HEK293T (cell line): ENCODE data around the gene TXNRD2.

Source experiments
- ARNT ChIP-seq: fragments of 450-650 bp; IDR thresholded peaks from 2 replicates; pipeline ENCODE4 v1.6.1; 2017; ENCODE audit warnings: mild to moderate bottlenecking
- BHLHE40 ChIP-seq: fragments of 450-650 bp; IDR thresholded peaks from 2 replicates; pipeline ENCODE4 v1.6.1; 2016; ENCODE audit warnings: mild to moderate bottlenecking, moderate library complexity, borderline replicate concordance
- ELF4 ChIP-seq: fragments of 450-650 bp; IDR thresholded peaks from 2 replicates; pipeline ENCODE4 v1.6.1; 2017; ENCODE audit warnings: antibody characterized with exemption
- FOXA1 ChIP-seq: fragments of 450-650 bp; IDR thresholded peaks from 2 replicates; pipeline ENCODE4 v1.6.1; 2016; ENCODE audit warnings: mild to moderate bottlenecking
- FOXK2 ChIP-seq: fragments of 450-650 bp; IDR thresholded peaks from 2 replicates; pipeline ENCODE4 v1.6.1; 2016; ENCODE audit warnings: mild to moderate bottlenecking
- FOXM1 ChIP-seq: fragments of 450-650 bp; IDR thresholded peaks from 2 replicates; pipeline ENCODE4 v1.6.1; 2017; ENCODE audit warnings: mild to moderate bottlenecking, borderline replicate concordance
- L3MBTL2 ChIP-seq: fragments of 450-650 bp; conservative IDR thresholded peaks from 2 replicates; pipeline ENCODE4 v1.6.1; 2016; ENCODE audit warnings: mild to moderate bottlenecking
- NFRKB ChIP-seq: fragments of 450-650 bp; IDR thresholded peaks from 2 replicates; pipeline ENCODE4 v1.6.1; 2016; ENCODE audit warnings: mild to moderate bottlenecking, moderate library complexity
- SP1 ChIP-seq: fragments of 450-650 bp; IDR thresholded peaks from 2 replicates; pipeline ENCODE4 v1.6.1; 2017
- SUZ12 ChIP-seq: fragments of 450-650 bp; IDR thresholded peaks from 2 replicates; pipeline ENCODE4 v1.6.1; 2016; ENCODE audit warnings: mild to moderate bottlenecking
- TARDBP ChIP-seq: fragments of 450-650 bp; IDR thresholded peaks from 2 replicates; pipeline ENCODE4 v1.6.1; 2016
- ZNF384 ChIP-seq: fragments of 450-650 bp; IDR thresholded peaks from 2 replicates; pipeline ENCODE4 v1.6.1; 2016
- TF ChIP-seq, protein P1 (sequence below): fragments of 450-650 bp; IDR thresholded peaks from 2 replicates; pipeline ENCODE4 v1.6.1; 2016

DNA sequence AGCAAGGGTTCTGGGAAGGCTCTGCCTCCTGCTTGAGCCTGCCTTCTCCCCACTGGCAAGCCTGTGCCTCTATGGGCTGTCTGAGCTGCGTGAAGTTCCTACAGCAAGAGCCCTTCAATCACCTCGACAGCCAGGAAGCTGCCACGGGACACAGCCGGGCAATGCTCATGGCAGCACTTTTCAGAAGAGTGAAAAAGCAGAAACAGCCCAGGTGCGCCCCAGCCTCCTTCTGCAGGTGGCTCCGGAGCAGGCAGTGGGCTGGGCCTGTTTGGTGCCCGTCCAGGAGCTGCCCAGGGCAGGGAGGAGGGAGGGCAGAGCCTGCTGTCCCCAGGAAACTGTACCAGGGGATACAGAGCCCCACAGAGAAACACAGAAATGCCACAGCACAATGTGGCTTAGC lies 24.7 kb downstream of the TXNRD2 start:
- TF ChIP-seq ELF4 = no peak
- TF ChIP-seq NFRKB = no peak
- no peak for TF ChIP-seq ARNT
- TF ChIP-seq SP1 = no peak
- TF ChIP-seq L3MBTL2 = no peak
- TF ChIP-seq, protein P1, sequence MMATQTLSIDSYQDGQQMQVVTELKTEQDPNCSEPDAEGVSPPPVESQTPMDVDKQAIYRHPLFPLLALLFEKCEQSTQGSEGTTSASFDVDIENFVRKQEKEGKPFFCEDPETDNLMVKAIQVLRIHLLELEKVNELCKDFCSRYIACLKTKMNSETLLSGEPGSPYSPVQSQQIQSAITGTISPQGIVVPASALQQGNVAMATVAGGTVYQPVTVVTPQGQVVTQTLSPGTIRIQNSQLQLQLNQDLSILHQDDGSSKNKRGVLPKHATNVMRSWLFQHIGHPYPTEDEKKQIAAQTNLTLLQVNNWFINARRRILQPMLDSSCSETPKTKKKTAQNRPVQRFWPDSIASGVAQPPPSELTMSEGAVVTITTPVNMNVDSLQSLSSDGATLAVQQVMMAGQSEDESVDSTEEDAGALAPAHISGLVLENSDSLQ = no peak
- TF ChIP-seq FOXK2 = no peak
- no peak for TF ChIP-seq FOXM1
- TF ChIP-seq SUZ12 = no peak
- TF ChIP-seq TARDBP = no peak
- TF ChIP-seq BHLHE40 = no peak
- no peak for TF ChIP-seq ZNF384
- no peak for TF ChIP-seq FOXA1
